ENCODE results near the gene FBXW5. TPM values are rescaled to one million over a fixed set of nuclear protein-coding genes. Genes with fewer than 3 reads are reported as not detected.

The FBXW5 gene
- total RNA-seq, 1 donor from 2014 or later: 157 TPM

- DNase-seq: no peak
- Histone ChIP-seq H3K9me3 (replicated peaks) (no peaks in the 10 kb centered on the region), H3K4me1 (peaks cover 53% of the 10 kb centered on the region), H3K27ac (replicated peaks) (peak overlapping the region; percentile 82), H3K4me3 (peak overlapping the region; percentile 36), H3K36me3 (peaks cover 46% of the 10 kb centered on the region), H3K27me3 (ENCODE audit: low read depth) (no peaks in the 10 kb centered on the region)
- no peak for TF ChIP-seq CTCF (IDR thresholded peaks at IDR 0.05; ENCODE audit: borderline replicate concordance)
- intact Hi-C loops (cut with micrococcal nuclease): no loop called here
Measured at GRCh38 chr9:136940526-136941230, 3.9 kb downstream of the FBXW5 start.

DNA sequence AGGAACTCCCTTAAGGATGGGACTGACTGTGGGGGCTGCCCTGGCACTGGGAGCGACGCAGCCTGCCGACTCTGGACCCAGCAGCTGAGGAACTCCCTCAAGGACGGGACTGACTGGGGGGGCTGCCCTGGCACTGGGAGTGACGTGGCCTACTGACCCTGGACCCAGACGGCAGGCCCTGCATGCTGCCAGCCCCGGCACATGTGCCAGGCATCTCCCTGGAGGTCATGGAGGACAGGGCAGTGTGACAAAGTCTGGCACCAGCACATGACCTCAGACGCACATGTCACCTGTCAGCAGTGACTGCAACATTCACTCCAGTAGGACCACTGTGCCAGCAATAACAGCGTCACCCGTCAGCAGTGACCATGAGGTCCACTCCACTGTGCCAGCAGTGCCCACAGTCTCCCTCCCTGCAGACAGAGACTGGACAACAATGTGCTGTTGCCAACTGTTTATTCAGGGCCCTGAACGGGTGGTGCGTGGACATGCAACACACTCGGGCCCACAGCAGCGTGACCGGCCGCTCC, 4.5 kb downstream of the FBXW5 start:
- no peak for TF ChIP-seq CTCF (IDR thresholded peaks at IDR 0.05; ENCODE audit: borderline replicate concordance)
- intact Hi-C loops (cut with micrococcal nuclease): loop anchor here (10.0 kb wide), 1 partner anchor 55 kb away; the partner anchor contains the start of gene TRAF2
- Histone ChIP-seq H3K36me3 (peaks cover 46% of the 10 kb centered on the region), H3K9me3 (replicated peaks) (no peaks in the 10 kb centered on the region), H3K4me3 (peak overlapping the region; percentile 36), H3K27ac (replicated peaks) (peak overlapping the region; percentile 82), H3K4me1 (peaks cover 52% of the 10 kb centered on the region), H3K27me3 (ENCODE audit: low read depth) (no peaks in the 10 kb centered on the region)
- peak; percentile 85 for DNase-seq

GRCh38 chr9:136939431-136939995, 5.0 kb downstream of the FBXW5 start:
- H3K27me3 ChIP-seq (ENCODE audit: low read depth): no peaks in the 10 kb centered on the region
- peaks cover 48% of the 10 kb centered on the region for H3K4me1 ChIP-seq
- intact Hi-C loops (cut with micrococcal nuclease): loop anchor here (10.0 kb wide), 1 partner anchor 55 kb away; the partner anchor contains the start of gene TRAF2
- peak overlapping the region; percentile 82 for H3K27ac ChIP-seq (replicated peaks)
- H3K9me3 ChIP-seq (replicated peaks): no peaks in the 10 kb centered on the region
- TF ChIP-seq CTCF (IDR thresholded peaks at IDR 0.05; ENCODE audit: borderline replicate concordance): no peak
- peak; percentile 15 for DNase-seq
- no peak overlapping the region for H3K4me3 ChIP-seq
- H3K36me3 ChIP-seq: peaks cover 46% of the 10 kb centered on the region

GRCh38 chr9:136937186-136938001, 7.1 kb downstream of the FBXW5 start:
- Histone ChIP-seq H3K27me3 (ENCODE audit: low read depth) (no peaks in the 10 kb centered on the region), H3K36me3 (peaks cover 37% of the 10 kb centered on the region), H3K9me3 (replicated peaks) (no peaks in the 10 kb centered on the region), H3K4me3 (no peak overlapping the region), H3K27ac (replicated peaks) (no peak overlapping the region), H3K4me1 (peaks cover 31% of the 10 kb centered on the region)
- intact Hi-C loops (cut with micrococcal nuclease): loop anchor here (10.0 kb wide), 1 partner anchor 53 kb away; the partner anchor contains the start of gene TRAF2
- DNase-seq: no peak
- TF ChIP-seq CTCF (IDR thresholded peaks at IDR 0.05; ENCODE audit: borderline replicate concordance): no peak

- TF ChIP-seq CTCF (IDR thresholded peaks at IDR 0.05; ENCODE audit: borderline replicate concordance): no peak
- DNase-seq: no peak
- intact Hi-C loops (cut with micrococcal nuclease): loop anchor here (10.0 kb wide), 1 partner anchor 52 kb away; the partner anchor contains the start of gene TRAF2
- Histone ChIP-seq H3K27ac (replicated peaks) (no peak overlapping the region), H3K4me1 (peaks cover 24% of the 10 kb centered on the region), H3K27me3 (ENCODE audit: low read depth) (no peaks in the 10 kb centered on the region), H3K9me3 (replicated peaks) (no peaks in the 10 kb centered on the region), H3K36me3 (peaks cover 30% of the 10 kb centered on the region), H3K4me3 (no peak overlapping the region)
Measured at GRCh38 chr9:136936645-136937170, 7.8 kb downstream of the FBXW5 start.
